Activated CD8-positive, alpha-beta T cell treated with anti-CD3 and anti-CD28 coated beads for 36 hours (primary cell): ENCODE measurements around the gene IGLL1. TPM values are rescaled to one million over a fixed set of nuclear protein-coding genes. Genes with fewer than 3 reads are reported as not detected.
"Not testable (repeated sequence)": the region's sequence is repeated elsewhere in the genome, so short reads cannot be mapped to it uniquely, and the experiment has no call there.

ENCODE experiments used
- ATAC-seq: fragments of 200-7000 bp; cut with Tn5 transposase; one replicate; pipeline ENCODE4 v1.10.0; 2021; ENCODE audit warnings: mild to moderate bottlenecking, moderate library complexity
- CTCF ChIA-PET: fragments of 350-600 bp; sonication (Branson Sonifier 250); formaldehyde crosslinking; loops from one replicate; lab custom pipeline; 2021; ENCODE audit warnings: antibody characterized with exemption; lab: Charles Lee
- POLR2A ChIA-PET: fragments of 350-600 bp; sonication (Branson Sonifier 250); formaldehyde crosslinking; loops from one replicate; lab custom pipeline; 2021; ENCODE audit warnings: antibody characterized with exemption; lab: Charles Lee
- DNase-seq: peaks from one replicate; pipeline ENCODE4 v3.0.0-alpha.2; 2020
- H3K27ac Mint-ChIP-seq: one replicate; pipeline ENCODE4 v1.8.0; 2021; ENCODE audit warnings: mild to moderate bottlenecking, mixed read lengths
- H3K27me3 Mint-ChIP-seq: one replicate; pipeline ENCODE4 v1.8.0; 2021; ENCODE audit warnings: mixed read lengths
- H3K36me3 Mint-ChIP-seq: one replicate; pipeline ENCODE4 v1.8.0; 2021; ENCODE audit warnings: low read depth, mixed read lengths
- H3K4me1 Mint-ChIP-seq: one replicate; pipeline ENCODE4 v1.8.0; 2021; ENCODE audit warnings: low read depth, mixed read lengths
- H3K4me3 Mint-ChIP-seq: one replicate; pipeline ENCODE4 v1.8.0; 2021; ENCODE audit warnings: mild to moderate bottlenecking, moderate library complexity, mixed read lengths
- H3K9me3 Mint-ChIP-seq: one replicate; pipeline ENCODE4 v1.8.0; 2021; ENCODE audit warnings: mixed read lengths
- CTCF ChIP-seq: fragments of 200-600 bp; IDR thresholded peaks from one replicate; pipeline ENCODE4 v1.8.0; 2022; ENCODE audit warnings: antibody characterized with exemption, mild to moderate bottlenecking
- intact Hi-C: fragments of 100-400 bp; cut with micrococcal nuclease; formaldehyde crosslinking; loops from one replicate; pipeline ENCODE4 v1.10.0; 2022
- total RNA-seq, 2 experiments: library from RNA; stranded (reverse); gene quantifications; one replicate each; pipeline ENCODE4 v1.2.3, GENCODE V29; 2021

Gene IGLL1
- total RNA-seq, 2 experiments from 2014 or later = not detected

GRCh38 chr22:23541849-23542281 lies 38.2 kb downstream of the IGLL1 start:
- ATAC-seq, POLR2A ChIA-PET: not testable (repeated sequence)

GRCh38 chr22:23540837-23541236 lies 39.3 kb downstream of the IGLL1 start:
- POLR2A ChIA-PET, H3K27me3 Mint-ChIP-seq, H3K9me3 Mint-ChIP-seq, H3K4me1 Mint-ChIP-seq, ATAC-seq, H3K36me3 Mint-ChIP-seq, DNase-seq, H3K4me3 Mint-ChIP-seq, H3K27ac Mint-ChIP-seq: not testable (repeated sequence)
- intact Hi-C loops = loop anchor here (5.0 kb wide), 2 partner anchors 51 to 311 kb away; no protein-coding TSS in a partner anchor
- CTCF ChIA-PET = interaction anchor here (0.6 to 1.8 kb wide), 3 partner anchors 51 to 318 kb away, joined by 3 to 6 read pairs (median 4); no protein-coding TSS in a partner anchor

More at GRCh38 chr22:23541849-23542281, 38.2 kb downstream of the IGLL1 start:
- not testable (repeated sequence) for H3K4me3 Mint-ChIP-seq, H3K27ac Mint-ChIP-seq, H3K36me3 Mint-ChIP-seq, H3K9me3 Mint-ChIP-seq, H3K27me3 Mint-ChIP-seq, H3K4me1 Mint-ChIP-seq
- intact Hi-C loops = loop anchor here (5.0 kb wide), 2 partner anchors 50 to 310 kb away; no protein-coding TSS in a partner anchor
- peak; percentile 16 for DNase-seq
- TF ChIP-seq CTCF = peak; percentile 86
- CTCF ChIA-PET = interaction anchor here (0.9 to 1.8 kb wide), 2 partner anchors 304 to 309 kb away, joined by 3 to 4 read pairs; no protein-coding TSS in a partner anchor

- POLR2A ChIA-PET, H3K27me3 Mint-ChIP-seq, H3K36me3 Mint-ChIP-seq, DNase-seq, ATAC-seq, H3K4me1 Mint-ChIP-seq, H3K27ac Mint-ChIP-seq, H3K9me3 Mint-ChIP-seq, H3K4me3 Mint-ChIP-seq: not testable (repeated sequence)
- intact Hi-C loops = loop anchor here (5.0 kb wide), 2 partner anchors 52 to 312 kb away; no protein-coding TSS in a partner anchor
- CTCF ChIA-PET = interaction anchor here (1.0 to 1.3 kb wide), 3 partner anchors 17 to 128 kb away, joined by 3 to 4 read pairs (median 4); no protein-coding TSS in a partner anchor
These were observed 40.3 kb downstream of the IGLL1 start for GRCh38 chr22:23539839-23540198.

GRCh38 chr22:23539135-23539838 lies 40.8 kb downstream of the IGLL1 start:
- Mint-ChIP-seq H3K36me3 (no peaks in the 10 kb centered on the region), H3K4me3 (no peak overlapping the region)
- POLR2A ChIA-PET = no interaction called here

GRCh38 chr22:23538696-23539030 lies 41.4 kb downstream of the IGLL1 start:
- ATAC-seq, H3K4me1 Mint-ChIP-seq, H3K27me3 Mint-ChIP-seq, intact Hi-C loops, H3K9me3 Mint-ChIP-seq, H3K27ac Mint-ChIP-seq, H3K36me3 Mint-ChIP-seq, POLR2A ChIA-PET, H3K4me3 Mint-ChIP-seq, DNase-seq: not testable (repeated sequence)
- CTCF ChIA-PET = interaction anchor here (1.2 kb wide), 1 partner anchor 125 kb away, joined by 3 read pairs; no protein-coding TSS in a partner anchor

More at GRCh38 chr22:23539135-23539838, 40.8 kb downstream of the IGLL1 start:
- H3K4me1 Mint-ChIP-seq = peaks cover 9% of the 10 kb centered on the region
- intact Hi-C loops = no loop called here
- peak; percentile 84 for TF ChIP-seq CTCF
- peak; percentile 100 for ATAC-seq
- no peaks in the 10 kb centered on the region for H3K9me3 Mint-ChIP-seq
- peaks cover 2% of the 10 kb centered on the region for H3K27me3 Mint-ChIP-seq
- CTCF ChIA-PET = interaction anchor here (0.6 to 1.3 kb wide), 6 partner anchors 11 to 128 kb away, joined by 3 to 5 read pairs (median 4); no protein-coding TSS in a partner anchor
- peak; percentile 91 for DNase-seq
- H3K27ac Mint-ChIP-seq = no peak overlapping the region

- H3K4me3 Mint-ChIP-seq, H3K36me3 Mint-ChIP-seq, POLR2A ChIA-PET, DNase-seq, H3K9me3 Mint-ChIP-seq, intact Hi-C loops, H3K27ac Mint-ChIP-seq, H3K4me1 Mint-ChIP-seq, H3K27me3 Mint-ChIP-seq, ATAC-seq: not testable (repeated sequence)
- CTCF ChIA-PET = interaction anchor here (1.2 kb wide), 1 partner anchor 125 kb away, joined by 3 read pairs; no protein-coding TSS in a partner anchor
These were observed 42.0 kb downstream of the IGLL1 start for GRCh38 chr22:23537830-23538695.
